Measurements from ENCODE around the gene PRLHR. TPM values are rescaled to one million over a fixed set of nuclear protein-coding genes. Genes with fewer than 3 reads are reported as not detected.

Gene PRLHR
- total RNA-seq, 1 donor from 2014 or later = not detected

- intact Hi-C loops (cut with DNase I) = no loop called here
- ATAC-seq (ENCODE audit: poor library complexity) (no peak), DNase-seq (no peak)
Measured at GRCh38 chr10:118592675-118593330, 2.6 kb downstream of the PRLHR start.

DNA sequence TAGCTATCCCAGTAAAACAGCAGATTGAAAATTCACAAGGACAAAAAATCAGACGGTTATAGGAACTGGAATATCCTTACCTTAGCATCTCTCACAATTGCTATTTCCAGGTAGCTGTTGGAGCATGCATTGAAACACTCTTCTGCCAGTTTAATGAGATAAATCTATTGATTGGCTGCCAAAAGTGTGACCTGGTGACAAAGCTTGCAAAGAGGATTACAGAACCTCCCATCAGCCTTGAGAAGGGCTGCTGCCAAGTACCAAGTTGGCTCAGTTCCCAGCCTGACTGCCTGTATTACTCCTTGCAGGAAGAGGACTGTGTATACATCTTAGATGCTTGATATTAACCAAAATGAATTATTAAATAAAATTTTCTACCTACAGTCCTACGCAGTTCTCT, 5.1 kb downstream of the PRLHR start:
- ATAC-seq (ENCODE audit: poor library complexity) (no peak), DNase-seq (no peak)
- intact Hi-C loops (cut with DNase I) = no loop called here

DNA sequence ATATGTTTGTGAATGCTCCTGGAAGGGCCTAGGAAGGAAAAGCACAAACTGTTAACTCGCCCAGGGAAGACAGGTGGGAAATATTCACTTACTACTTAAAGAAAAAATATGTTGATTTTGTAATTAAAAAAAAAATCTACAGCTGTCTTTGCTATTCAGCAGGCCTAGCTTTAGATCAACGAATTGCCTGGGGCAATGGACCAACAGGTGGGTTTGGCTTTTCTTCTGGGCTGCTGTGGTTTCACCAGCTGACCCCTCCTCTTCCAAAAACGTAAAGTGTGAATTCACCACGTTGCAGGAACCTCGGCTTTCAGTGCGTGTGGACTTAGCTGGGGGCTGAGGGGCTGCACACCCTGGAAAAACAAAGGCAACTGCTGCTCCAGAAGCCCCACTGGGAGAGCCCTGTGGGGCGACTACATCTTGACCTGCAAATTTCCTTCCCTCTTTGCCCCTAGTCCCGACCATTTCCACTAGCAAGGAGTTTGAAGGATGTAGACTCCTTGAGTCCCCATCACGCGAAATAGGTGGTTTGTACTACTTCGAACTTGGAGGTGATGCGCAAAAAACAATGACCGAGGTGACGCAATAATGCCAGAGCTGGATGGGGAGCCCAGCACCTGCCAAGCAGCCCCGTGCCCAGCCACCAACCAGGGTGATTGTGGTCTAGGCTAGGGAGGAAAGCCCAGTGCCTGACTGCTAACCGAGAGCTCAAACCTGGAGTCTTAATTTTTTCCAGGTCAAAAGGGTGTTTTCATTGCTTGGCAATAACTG, 7.4 kb downstream of the PRLHR start:
- no peak for DNase-seq
- ATAC-seq (ENCODE audit: poor library complexity) = no peak
- intact Hi-C loops (cut with DNase I) = no loop called here

DNA sequence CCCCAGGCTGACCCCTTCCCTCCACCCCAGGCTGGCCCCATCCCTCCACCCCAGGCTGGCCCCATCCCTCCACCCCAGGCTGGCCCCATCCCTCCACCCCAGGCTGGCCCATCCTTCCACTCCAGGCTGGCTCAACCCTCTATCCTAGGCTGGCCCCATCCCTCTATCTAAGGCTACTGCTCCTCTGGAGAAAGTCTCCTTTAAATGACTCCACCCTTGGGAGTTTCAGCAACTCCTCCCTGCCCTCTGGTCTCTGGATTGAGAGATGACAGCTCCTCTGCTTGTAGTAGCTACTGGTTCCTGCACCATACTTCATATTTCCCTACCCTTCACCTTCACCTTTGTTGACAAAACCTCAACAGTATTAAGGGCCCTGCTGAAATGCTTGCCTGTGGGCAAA, 8.5 kb downstream of the PRLHR start:
- ATAC-seq (ENCODE audit: poor library complexity) (no peak), DNase-seq (no peak)
- intact Hi-C loops (cut with DNase I) = no loop called here

GRCh38 chr10:118585794-118586193, 9.7 kb downstream of the PRLHR start:
- intact Hi-C loops (cut with DNase I) = no loop called here
- ATAC-seq (ENCODE audit: poor library complexity) = no peak
- DNase-seq = no peak

DNA sequence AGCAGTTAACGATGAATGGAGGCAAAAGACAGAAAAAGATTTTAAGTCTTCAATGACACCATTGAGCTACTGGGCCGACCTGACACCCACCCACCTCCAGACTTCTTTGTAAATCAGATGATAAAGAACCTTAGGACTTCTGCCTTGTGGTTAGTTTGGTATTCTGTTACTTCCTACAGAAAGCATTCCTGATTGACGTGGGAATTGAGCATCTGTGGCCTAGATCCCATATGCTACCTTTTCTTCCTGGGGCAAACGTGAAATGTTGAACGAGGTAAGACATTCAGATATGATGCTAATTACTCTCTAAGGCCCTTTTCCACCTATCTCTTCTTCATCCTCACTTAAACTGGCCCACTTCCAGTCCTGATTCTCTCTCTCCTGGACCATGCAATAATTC, 10.2 kb downstream of the PRLHR start:
- ATAC-seq (ENCODE audit: poor library complexity) = no peak
- intact Hi-C loops (cut with DNase I) = no loop called here

DNA sequence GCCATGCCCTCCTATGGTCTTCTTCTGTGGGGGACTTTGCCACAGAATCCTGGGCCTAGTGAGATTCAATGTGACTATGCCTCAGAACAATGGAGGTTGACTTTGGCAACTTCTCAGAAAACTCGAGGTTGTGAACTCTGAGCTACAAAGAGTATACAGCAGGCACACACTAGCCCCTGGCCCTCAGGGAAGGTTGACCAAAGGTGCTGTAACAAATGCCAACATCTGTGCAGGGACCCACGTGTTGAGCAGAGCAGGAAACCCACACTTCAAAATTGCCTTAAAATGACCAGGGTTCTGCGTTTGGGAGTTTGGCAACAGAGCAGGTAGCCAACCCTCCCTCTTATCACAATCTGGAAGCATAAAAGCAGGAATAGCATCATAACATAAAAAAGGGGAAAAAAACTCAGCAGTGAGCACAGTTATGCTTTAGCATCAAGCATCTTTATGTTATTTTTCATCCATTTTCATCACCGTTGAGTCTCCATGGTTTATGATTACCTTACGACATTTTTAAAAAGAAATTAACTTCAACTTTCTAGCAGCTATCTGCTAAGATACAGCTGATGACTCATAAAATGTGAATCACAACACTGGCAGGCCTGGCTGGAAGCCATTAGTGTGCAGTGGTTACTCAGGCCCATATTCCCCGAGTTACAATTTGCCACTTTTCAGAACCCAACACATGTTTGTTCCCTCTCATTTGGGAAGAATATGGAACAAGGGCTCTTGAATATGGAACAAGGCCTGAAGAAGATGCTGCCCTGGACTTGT, 11.1 kb downstream of the PRLHR start:
- intact Hi-C loops (cut with DNase I) = no loop called here
- ATAC-seq (ENCODE audit: poor library complexity) = no peak
- no peak for DNase-seq

More for the DNA sequence above, 10.2 kb downstream of the PRLHR start:
- DNase-seq = no peak

DNA sequence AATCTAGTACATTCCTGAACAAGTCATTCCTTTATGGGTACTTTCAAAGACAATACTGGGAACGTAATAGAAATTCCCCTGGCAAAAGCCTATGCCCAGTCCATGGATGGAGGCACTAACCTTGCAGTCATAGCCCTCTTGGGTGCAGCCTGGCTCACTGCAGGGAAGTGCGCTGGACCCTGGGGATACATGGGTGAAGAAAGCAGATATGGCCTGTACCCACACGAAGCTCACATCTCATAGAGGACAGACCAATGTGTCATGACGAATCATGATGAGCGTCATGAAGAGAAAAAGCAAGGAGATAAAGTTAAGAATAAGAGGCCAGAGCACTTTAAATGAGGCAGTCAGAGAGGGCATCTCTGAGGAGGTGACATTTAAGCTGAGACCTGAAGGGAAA, 11.8 kb downstream of the PRLHR start:
- intact Hi-C loops (cut with DNase I) = no loop called here
- ATAC-seq (ENCODE audit: poor library complexity) = no peak
- no peak for DNase-seq

GRCh38 chr10:118582511-118582910, 12.9 kb downstream of the PRLHR start:
- DNase-seq = no peak
- intact Hi-C loops (cut with DNase I) = no loop called here
- no peak for ATAC-seq (ENCODE audit: poor library complexity)

- no peak for DNase-seq
- intact Hi-C loops (cut with DNase I) = no loop called here
- ATAC-seq (ENCODE audit: poor library complexity) = no peak
Measured at GRCh38 chr10:118581340-118581739, 14.1 kb downstream of the PRLHR start.

GRCh38 chr10:118580702-118581101, 14.7 kb downstream of the PRLHR start:
- intact Hi-C loops (cut with DNase I) = no loop called here
- DNase-seq (no peak), ATAC-seq (ENCODE audit: poor library complexity) (no peak)

GRCh38 chr10:118573512-118573911, 21.9 kb downstream of the PRLHR start:
- intact Hi-C loops (cut with DNase I) = no loop called here
- ATAC-seq (ENCODE audit: poor library complexity) = no peak

DNA sequence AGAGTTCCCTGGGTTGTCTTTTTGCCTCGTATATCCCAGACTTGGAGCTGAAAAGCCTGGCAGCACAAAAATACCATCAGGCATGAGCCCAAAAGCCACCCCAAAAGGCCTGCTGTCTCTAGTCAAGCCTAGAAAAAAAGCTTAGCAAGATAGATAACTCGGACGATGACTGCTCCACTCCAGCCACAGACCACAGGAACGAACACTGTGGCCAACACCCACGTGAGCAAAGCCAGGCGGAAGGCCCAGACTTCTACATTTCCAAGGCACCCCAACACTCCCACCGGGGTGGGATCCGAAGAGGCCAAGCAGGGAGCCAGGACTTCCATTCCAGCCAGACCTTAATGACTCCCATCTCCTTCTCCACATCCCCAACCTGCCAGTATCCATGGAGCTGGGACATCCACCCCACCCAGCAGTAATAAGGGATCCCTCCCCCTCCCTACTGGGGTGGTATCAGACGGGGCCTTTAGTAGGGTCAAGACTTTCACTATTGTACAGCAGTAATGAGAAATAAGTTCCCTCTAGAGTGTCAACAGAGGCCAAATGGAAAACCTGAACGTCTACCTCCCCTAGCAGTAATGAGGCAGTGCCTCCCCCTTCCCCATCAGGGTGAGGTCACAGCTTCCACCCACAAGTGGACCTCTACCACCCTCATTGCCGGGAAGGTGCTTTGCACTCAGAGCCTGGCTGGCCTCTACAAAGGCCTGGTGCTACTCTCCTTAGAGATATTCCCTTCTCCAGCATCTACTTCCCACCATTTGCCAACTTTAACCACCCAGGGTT, 23.0 kb downstream of the PRLHR start:
- intact Hi-C loops (cut with DNase I) = no loop called here
- DNase-seq = no peak
- ATAC-seq (ENCODE audit: poor library complexity) = no peak

More at GRCh38 chr10:118573512-118573911, 21.9 kb downstream of the PRLHR start:
- no peak for DNase-seq

DNA sequence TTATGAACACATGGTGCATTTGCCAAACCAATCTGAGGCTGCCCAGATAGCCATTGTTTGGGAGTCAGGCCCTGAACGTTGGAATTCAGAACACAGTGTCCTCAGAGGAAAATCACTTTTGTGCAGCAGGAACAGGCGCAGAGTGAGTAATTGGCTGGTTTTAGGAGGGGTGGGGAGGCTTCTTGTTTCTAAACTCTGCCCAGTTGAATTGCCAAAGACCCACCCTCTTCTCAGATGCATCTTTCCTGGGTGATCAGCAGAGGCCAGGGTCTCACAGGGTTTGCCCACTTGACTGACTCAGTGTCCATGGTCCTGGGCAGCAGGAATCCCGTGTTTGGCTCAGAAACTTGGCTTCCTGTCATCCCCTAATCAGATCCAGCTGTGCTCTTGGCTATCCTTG, 24.3 kb downstream of the PRLHR start:
- no peak for DNase-seq
- intact Hi-C loops (cut with DNase I) = no loop called here
- peak; percentile 65 for ATAC-seq (ENCODE audit: poor library complexity)

DNA sequence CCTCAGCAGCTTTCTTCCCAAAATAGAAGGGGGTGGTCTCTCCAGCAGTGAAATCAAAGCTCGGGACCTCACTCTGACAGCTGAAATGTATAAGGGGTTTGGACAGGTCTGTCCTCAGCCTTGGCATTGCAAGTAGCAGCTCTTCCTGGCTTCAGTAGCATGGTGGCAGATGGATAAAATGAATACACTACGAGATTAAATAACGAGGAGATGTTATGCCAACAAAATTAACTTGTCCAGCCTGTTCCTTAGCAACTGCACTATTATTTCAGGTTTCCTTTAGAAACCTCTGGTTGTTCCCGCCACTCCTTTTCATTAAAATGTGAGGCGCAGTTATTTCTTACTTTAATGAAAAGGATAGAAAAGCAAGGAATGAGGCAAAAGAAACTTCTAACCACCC, 24.9 kb downstream of the PRLHR start:
- no peak for ATAC-seq (ENCODE audit: poor library complexity)

GRCh38 chr10:118569882-118570252, 25.6 kb downstream of the PRLHR start:
- intact Hi-C loops (cut with DNase I) = loop anchor here (5.0 kb wide), 2 partner anchors 147 to 232 kb away; no protein-coding TSS in a partner anchor
- DNase-seq (no peak), ATAC-seq (ENCODE audit: poor library complexity) (no peak)

More for the DNA sequence above, 24.9 kb downstream of the PRLHR start:
- DNase-seq = no peak
- intact Hi-C loops (cut with DNase I) = no loop called here

GRCh38 chr10:118569241-118569881, 26.1 kb downstream of the PRLHR start:
- ATAC-seq (ENCODE audit: poor library complexity) (no peak), DNase-seq (no peak)
- intact Hi-C loops (cut with DNase I) = loop anchor here (5.0 kb wide), 2 partner anchors 148 to 233 kb away; no protein-coding TSS in a partner anchor

DNA sequence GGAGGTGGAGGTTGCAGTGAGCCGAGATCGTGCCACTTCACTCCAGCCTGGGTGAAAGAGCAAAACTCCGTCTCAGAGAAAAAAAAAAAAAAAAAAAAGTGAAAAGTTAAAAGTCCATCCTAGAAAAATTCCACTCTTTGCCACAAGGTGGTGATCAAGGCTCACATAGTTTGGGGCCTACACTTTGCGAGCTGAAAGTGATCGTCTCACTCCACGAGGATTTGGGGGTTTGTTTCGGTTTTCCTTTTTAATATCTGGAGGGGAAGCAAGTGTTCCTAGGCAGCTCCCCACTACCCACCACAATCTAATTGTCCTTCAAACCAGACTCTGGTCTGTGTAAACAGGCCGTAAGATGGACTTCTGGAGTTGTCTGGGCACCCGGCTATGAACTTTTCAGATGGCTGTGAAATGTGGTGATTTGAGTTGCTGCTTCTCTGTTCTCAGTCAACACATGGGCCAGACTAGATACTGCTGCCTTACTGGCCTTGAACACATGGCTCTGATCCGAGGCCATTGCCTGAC, 27.1 kb downstream of the PRLHR start:
- intact Hi-C loops (cut with DNase I) = loop anchor here (5.0 kb wide), 2 partner anchors 149 to 234 kb away; no protein-coding TSS in a partner anchor
- ATAC-seq (ENCODE audit: poor library complexity) = peak; percentile 80
- no peak for DNase-seq

Measured in Right ventricle myocardium superior (tissue), 1 donor.